Pericardium fibroblast (primary cell): ENCODE results near the gene TAS2R8. TPM values are rescaled to one million over a fixed set of nuclear protein-coding genes. Genes with fewer than 3 reads are reported as not detected.

ENCODE experiments used
- total RNA-seq: library from RNA; depleted of rRNA; stranded (reverse); fragments of >200 nt; gene quantifications from 2 replicates; pipeline ENCODE4 v1.2.3, GENCODE V29; 2015

Gene TAS2R8, protein sequence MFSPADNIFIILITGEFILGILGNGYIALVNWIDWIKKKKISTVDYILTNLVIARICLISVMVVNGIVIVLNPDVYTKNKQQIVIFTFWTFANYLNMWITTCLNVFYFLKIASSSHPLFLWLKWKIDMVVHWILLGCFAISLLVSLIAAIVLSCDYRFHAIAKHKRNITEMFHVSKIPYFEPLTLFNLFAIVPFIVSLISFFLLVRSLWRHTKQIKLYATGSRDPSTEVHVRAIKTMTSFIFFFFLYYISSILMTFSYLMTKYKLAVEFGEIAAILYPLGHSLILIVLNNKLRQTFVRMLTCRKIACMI
- total RNA-seq: not detected in 2 replicates

DNA sequence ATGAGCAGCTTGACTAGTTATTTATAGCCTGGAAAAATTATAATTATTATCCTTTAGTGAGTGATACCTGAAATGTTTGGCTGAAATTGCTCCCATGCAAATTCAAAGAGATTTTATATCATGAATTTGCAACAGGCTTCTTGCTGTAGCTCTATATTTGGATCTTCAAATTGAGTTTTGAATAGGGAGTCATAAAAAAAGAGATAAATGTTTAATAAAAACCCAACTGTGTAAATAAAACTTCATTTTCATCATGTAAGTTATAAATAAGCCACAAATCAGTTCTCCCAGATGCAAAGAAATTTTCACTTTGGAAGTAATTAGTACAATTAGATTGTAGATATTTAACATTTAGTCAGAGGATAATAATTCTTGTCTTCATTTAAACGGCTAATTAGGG lies at the start of gene TAS2R8:
Gene TAS2R8 (minus strand): TSS at position 101 of the 400 bp plus-strand sequence. CDS start 306 bp downstream, outside the sequence.

DNA sequence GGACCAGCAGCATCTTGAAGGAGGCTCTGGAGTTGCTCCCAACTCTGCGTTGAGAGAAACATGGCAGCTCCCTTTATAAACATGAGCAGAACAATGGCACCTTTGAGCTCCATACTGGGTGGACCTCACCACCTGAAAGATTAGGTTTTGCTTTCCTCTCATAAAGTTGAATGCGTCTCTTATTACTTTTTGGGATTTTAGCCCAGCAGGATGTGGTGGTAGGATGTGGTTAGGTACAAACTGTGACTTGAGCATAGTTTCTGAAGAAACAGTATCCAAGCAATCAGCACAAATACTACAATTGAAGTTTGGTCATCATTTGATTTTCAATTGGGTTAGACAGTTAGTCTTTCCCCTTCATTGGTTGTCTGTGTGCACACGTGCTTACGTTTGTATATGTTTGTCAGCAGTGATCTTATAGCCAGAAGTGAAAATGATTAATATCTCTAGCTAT lies 42.4 kb upstream of the TAS2R8 start, which contains the start of gene PRR4:
Gene PRR4 (minus strand): TSS at position 51 of the 454 bp plus-strand sequence. CDS start 38 bp downstream, at position 13.

DNA sequence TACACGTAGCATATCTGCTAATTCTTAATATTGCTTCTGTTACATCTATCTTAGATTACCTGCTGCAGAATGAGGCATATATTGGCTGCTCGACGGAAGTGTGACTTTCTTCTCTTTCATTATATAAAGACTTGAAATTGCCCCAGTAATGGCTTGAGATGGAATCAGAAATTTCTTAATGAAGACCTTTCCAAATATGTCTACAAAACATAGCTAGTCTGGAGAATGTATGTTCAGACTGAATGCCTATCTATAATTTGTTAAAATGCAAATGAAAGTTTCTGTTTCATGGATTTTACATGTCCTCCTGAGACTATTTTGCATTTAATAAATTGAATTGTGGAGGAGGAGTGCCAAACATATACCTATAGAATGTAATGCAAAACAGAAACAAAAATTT lies 19.2 kb upstream of the TAS2R8 start, which contains the start of gene TAS2R10:
Gene TAS2R10 (minus strand): TSS at position 101 of the 400 bp plus-strand sequence. CDS start 89 bp downstream, at position 12.

DNA sequence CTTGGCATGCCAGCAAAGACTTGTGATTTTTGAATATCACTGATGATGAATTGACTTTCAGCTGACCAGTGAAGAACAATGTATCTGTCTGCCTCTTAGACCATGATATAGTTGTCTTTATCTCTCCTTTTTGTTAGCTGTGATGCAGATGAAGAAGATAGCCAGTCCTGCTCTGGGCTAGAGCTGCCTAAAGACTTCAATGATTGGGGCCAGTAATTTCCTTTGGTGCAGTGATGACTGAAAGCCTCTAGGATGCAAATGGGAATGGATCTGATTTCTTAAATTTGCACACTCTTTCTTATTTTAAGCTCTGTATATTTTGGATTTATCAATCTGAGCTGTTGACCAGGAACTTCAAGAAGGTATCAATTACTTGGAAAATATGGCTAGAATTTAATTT lies 3.0 kb upstream of the TAS2R8 start, which contains the start of gene TAS2R9:
Gene TAS2R9 (minus strand): TSS at position 101 of the 400 bp plus-strand sequence. CDS start 93 bp downstream, at position 8.

DNA sequence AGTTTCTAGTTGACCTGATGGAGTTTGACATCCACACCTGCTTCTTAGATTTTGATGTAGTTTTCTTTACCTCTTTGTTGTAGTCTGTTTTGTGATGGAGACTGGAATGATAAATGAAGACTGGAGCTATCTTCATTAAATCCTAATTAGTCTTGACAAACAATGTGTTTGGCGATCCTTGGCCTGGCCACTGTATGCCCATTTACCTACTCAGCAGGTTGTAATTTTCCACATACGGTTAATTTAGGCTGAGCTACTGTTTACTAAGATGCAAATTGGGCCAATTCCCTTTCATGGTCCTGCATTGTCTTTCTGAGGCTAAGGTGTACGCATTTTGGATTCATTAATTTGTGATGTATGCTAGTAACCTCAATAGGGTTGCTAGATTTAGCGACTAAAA lies 4.5 kb downstream of the TAS2R8 start, which contains the start of gene TAS2R7:
Gene TAS2R7 (minus strand): TSS at position 41 of the 400 bp plus-strand sequence. CDS start 57 bp downstream, outside the sequence.

Other genes starting within 250 kb of the TAS2R8 start
- gene MAGOHB, start 193.7 kb downstream of the TAS2R8 start, total RNA-seq: 10.0 and 28.9 TPM in 2 replicates
- 0.26 TPM in 1 of 2 replicates, not detected in the other for gene STYK1, start 133.2 kb downstream of the TAS2R8 start, total RNA-seq
- 218 and 242 TPM in 2 replicates for gene YBX3, start 84.0 kb downstream of the TAS2R8 start, total RNA-seq
- gene TAS2R7, start 4.7 kb downstream of the TAS2R8 start, total RNA-seq: not detected in 2 replicates
- gene TAS2R9, start 2.9 kb upstream of the TAS2R8 start, total RNA-seq: not detected in 2 replicates
- 0.26 TPM in 1 of 2 replicates, not detected in the other for gene TAS2R10, start 19.1 kb upstream of the TAS2R8 start, total RNA-seq
- gene PRR4, start 42.2 kb upstream of the TAS2R8 start, total RNA-seq: not detected in 2 replicates
- 2.6 and 4.1 TPM in 2 replicates for gene PRH1, start 77.0 kb upstream of the TAS2R8 start, total RNA-seq
- not detected in 2 replicates for gene TAS2R13, start 102.3 kb upstream of the TAS2R8 start, total RNA-seq
- gene PRH2, start 122.0 kb upstream of the TAS2R8 start, total RNA-seq: 2.3 TPM in 1 of 2 replicates, not detected in the other
- gene TAS2R14, start 132.0 kb upstream of the TAS2R8 start, total RNA-seq: 2.1 and 6.3 TPM in 2 replicates
- gene TAS2R50, start 179.6 kb upstream of the TAS2R8 start, total RNA-seq: 0.43 TPM in 1 of 2 replicates, not detected in the other
- gene TAS2R20, start 191.0 kb upstream of the TAS2R8 start, total RNA-seq: 0.68 and 0.93 TPM in 2 replicates
- gene TAS2R19, start 215.3 kb upstream of the TAS2R8 start, total RNA-seq: 0.17 and 0.35 TPM in 2 replicates
- gene TAS2R31, start 224.1 kb upstream of the TAS2R8 start, total RNA-seq: 0.35 TPM in 1 of 2 replicates, not detected in the other